Mononuclear cell (primary cell): Measurements from ENCODE around the gene LRFN4. TPM values are rescaled to one million over a fixed set of nuclear protein-coding genes. Genes with fewer than 3 reads are reported as not detected.

Experiments used
- H3K27me3 ChIP-seq: 2 replicates; pipeline ENCODE4 v1.6.0; 2011; ENCODE audit warnings: low read length, control low read depth; ENCODE audit not compliant: insufficient read depth
- H3K4me1 ChIP-seq: 2 replicates; pipeline ENCODE4 v1.5.1; 2011; ENCODE audit warnings: mild to moderate bottlenecking, low read length, control low read depth; ENCODE audit not compliant: insufficient read depth
- H3K4me3 ChIP-seq: 2 replicates; pipeline ENCODE4 v1.5.1; 2011; ENCODE audit warnings: mild to moderate bottlenecking, low read length, moderate library complexity
- H3K9me3 ChIP-seq: 2 replicates; pipeline ENCODE4 v1.5.1; 2011; ENCODE audit warnings: low read depth, mild to moderate bottlenecking, control low read depth, low read length
- total RNA-seq: library from RNA; depleted of rRNA; stranded (reverse); fragments of >200 nt; gene quantifications from one replicate; pipeline ENCODE4 v1.2.3, GENCODE V29; 2012

The LRFN4 gene
- total RNA-seq, 1 donor: 2.1 TPM

DNA sequence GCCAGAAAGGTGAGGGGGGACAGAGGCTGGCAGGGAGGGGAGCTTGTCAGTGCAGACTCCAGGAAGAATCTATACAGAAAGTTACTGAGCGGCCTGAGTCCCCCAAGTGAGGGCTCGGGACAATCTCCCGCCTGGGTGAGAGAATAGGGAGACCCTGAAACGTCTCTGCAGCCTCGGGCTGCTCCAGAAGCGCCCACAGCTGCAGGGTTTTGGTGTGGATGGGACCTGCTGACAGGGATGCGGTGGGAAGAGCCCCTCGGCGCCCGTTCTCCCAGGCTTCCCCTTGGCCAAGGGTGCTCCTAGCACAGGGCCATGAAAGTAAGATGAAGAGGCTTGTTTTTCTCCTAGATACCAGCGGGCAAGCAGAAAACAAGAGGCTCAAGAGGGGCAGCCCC lies 14.4 kb upstream of the LRFN4 start:
- peak overlapping the region; percentile 88 for H3K4me3 ChIP-seq
- peaks cover 44% of the 10 kb centered on the region for H3K4me1 ChIP-seq
- H3K27me3 ChIP-seq: no peaks in the 10 kb centered on the region
- H3K9me3 ChIP-seq: no peaks in the 10 kb centered on the region

DNA sequence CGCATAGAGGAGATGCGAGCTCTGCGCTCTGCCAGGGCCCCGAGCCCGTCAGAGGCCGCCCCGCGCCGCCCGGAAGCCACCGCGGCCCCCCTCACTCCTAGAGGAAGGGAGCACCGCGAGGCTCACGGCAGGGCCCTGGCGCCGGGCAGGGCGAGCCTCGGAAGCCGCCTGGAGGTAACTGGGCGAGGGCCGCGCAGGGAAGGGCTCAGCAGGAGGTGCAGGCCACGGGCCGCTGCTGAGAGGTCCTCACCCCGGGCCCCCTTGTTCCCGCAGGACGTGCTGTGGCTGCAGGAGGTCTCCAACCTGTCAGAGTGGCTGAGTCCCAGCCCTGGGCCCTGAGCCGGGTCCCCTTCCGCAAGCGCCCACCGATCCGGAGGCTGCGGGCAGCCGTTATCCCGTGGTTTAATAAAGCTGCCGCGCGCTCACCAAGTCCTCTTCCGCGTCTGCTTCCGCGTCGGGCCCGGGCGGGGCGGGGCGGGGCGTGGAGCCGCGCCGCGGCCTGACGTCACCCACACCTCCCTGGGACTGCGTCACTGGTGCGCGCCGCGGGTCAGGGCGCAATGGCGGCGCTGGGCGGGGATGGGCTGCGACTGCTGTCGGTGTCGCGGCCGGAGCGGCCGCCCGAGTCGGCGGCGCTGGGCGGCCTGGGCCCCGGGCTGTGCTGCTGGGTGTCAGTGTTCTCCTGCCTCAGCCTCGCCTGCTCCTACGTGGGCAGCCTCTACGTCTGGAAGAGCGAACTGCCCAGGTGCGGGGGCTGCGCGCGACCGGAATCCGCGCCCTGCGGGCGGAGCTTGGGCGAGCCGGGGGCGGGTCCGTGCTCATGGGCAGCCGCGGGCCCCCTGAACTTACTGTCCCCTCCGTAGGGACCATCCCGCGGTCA lies 13.7 kb upstream of the LRFN4 start, which contains the start of gene RCE1:
Gene RCE1, plus strand, starts transcription at position 546 of the 880 bp plus-strand sequence. Its CDS starts 15 bp downstream, at position 561.
- peaks cover 44% of the 10 kb centered on the region for H3K4me1 ChIP-seq
- H3K4me3 ChIP-seq: peak within 1 kb of the TSS; percentile 88

GRCh38 chr11:66843776-66844495 lies 12.9 kb upstream of the LRFN4 start:
- H3K4me1 ChIP-seq: peaks cover 44% of the 10 kb centered on the region
- no peaks in the 10 kb centered on the region for H3K27me3 ChIP-seq
- no peaks in the 10 kb centered on the region for H3K9me3 ChIP-seq
- peak overlapping the region; percentile 88 for H3K4me3 ChIP-seq

More for the DNA sequence above, 13.7 kb upstream of the LRFN4 start, which contains the start of gene RCE1:
- H3K9me3 ChIP-seq: no peaks in the 10 kb centered on the region
- H3K27me3 ChIP-seq: no peaks in the 10 kb centered on the region

DNA sequence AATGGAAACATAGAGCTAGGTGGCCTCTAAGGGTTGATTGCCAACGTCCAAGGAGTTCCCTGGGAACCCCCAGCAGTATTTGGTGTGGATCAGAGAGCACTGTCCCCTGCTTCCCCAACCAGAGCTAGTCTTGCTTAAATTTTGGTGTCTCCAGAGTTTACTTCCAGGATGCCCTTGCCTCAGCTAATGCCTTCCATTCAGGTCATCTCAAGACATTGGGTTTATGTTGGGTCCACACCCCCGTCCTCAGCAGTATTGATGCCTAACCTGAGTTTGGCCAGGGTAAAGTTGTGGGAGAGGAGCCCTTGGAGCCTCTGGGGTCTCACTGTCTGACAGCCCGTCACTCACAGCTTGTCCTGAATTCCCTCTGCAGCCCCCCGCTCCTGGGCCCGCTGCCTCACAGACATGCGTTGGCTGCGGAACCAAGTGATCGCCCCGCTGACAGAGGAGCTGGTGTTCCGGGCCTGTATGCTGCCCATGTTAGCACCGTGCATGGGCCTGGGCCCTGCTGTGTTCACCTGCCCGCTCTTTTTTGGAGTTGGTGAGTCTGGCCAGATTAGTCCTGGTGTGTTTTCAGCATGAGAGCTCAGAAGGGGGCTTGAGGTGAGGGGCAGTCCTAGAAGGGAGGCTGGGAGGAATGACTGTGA lies 12.2 kb upstream of the LRFN4 start:
- no peaks in the 10 kb centered on the region for H3K9me3 ChIP-seq
- no peaks in the 10 kb centered on the region for H3K27me3 ChIP-seq
- H3K4me1 ChIP-seq: peaks cover 44% of the 10 kb centered on the region
- no peak overlapping the region for H3K4me3 ChIP-seq

GRCh38 chr11:66845143-66845875 lies 11.6 kb upstream of the LRFN4 start:
- peaks cover 37% of the 10 kb centered on the region for H3K4me1 ChIP-seq
- H3K27me3 ChIP-seq: no peaks in the 10 kb centered on the region
- no peak overlapping the region for H3K4me3 ChIP-seq
- no peaks in the 10 kb centered on the region for H3K9me3 ChIP-seq

DNA sequence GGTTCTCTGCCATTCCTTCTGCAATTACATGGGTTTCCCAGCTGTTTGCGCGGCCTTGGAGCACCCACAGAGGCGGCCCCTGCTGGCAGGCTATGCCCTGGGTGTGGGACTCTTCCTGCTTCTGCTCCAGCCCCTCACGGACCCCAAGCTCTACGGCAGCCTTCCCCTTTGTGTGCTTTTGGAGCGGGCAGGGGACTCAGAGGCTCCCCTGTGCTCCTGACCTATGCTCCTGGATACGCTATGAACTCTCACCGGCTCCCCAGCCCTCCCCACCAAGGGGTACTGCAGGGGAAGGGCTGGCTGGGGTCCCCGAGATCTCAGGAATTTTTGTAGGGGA lies 11.0 kb upstream of the LRFN4 start:
- no peaks in the 10 kb centered on the region for H3K9me3 ChIP-seq
- H3K4me1 ChIP-seq: peaks cover 31% of the 10 kb centered on the region
- no peaks in the 10 kb centered on the region for H3K27me3 ChIP-seq
- no peak overlapping the region for H3K4me3 ChIP-seq

DNA sequence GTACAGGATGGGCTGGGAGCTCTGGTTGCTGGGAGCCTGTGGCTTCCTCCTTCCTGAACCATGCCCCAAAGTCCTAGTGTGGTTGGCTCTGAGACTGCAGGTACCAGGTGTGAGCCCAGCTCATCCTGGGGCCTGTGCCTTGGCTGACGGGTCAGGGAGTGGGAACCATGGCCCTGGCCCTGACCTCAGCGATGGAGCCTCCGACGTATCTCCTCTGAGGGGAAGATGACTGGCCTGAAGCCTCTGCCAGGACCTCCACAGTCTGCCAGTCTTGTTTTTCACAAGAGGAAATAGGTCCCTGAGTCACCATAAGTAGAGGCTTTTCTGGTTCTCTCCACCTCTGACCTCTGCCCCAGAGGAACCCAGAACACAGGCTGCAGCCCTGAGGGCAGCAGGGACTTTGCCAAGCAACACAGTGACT lies 10.2 kb upstream of the LRFN4 start:
- Histone ChIP-seq H3K4me3 (no peak overlapping the region), H3K27me3 (no peaks in the 10 kb centered on the region), H3K4me1 (peaks cover 23% of the 10 kb centered on the region), H3K9me3 (no peaks in the 10 kb centered on the region)

DNA sequence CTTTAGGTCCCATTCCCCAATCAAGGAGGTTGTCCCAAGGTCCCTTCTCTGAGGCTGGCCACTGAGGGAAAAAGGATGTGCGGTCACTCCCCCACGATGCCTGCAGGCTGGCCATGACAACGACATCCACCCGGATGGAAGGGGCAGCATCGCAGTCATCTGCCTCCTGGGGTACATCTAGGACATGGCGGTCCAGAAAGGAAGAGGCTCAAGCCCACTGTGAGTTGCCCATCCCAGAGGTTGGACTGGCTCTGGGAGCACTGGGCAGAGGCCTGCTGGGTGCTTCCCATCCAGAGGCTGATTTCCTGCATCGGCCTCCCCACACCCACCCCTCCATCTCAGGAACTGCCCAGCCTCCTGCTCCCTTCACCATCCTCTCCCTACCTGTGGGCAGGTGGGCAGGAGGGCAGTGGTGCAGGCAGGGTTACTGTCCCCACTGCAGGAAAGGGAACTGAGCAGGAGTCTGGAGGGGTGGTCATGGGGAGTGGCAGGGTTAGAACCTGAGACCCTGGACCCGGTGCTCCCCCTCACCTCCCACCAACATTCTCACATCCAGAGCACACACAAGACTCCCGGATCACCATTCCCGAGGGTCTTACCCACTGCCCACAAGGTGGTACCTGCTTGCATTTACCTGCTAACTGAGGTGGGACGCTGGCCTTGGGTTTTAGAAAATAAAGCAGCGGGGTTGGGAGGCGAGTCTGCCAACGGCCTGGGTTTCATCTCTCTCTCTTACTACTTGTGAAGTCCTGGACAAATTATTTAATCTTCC lies 9.2 kb upstream of the LRFN4 start:
- Histone ChIP-seq H3K27me3 (no peaks in the 10 kb centered on the region), H3K4me1 (peaks cover 13% of the 10 kb centered on the region), H3K9me3 (no peaks in the 10 kb centered on the region), H3K4me3 (no peak overlapping the region)

GRCh38 chr11:66848671-66849500 lies 8.0 kb upstream of the LRFN4 start:
- no peak overlapping the region for H3K4me3 ChIP-seq
- H3K4me1 ChIP-seq: peaks cover 10% of the 10 kb centered on the region
- no peaks in the 10 kb centered on the region for H3K9me3 ChIP-seq

DNA sequence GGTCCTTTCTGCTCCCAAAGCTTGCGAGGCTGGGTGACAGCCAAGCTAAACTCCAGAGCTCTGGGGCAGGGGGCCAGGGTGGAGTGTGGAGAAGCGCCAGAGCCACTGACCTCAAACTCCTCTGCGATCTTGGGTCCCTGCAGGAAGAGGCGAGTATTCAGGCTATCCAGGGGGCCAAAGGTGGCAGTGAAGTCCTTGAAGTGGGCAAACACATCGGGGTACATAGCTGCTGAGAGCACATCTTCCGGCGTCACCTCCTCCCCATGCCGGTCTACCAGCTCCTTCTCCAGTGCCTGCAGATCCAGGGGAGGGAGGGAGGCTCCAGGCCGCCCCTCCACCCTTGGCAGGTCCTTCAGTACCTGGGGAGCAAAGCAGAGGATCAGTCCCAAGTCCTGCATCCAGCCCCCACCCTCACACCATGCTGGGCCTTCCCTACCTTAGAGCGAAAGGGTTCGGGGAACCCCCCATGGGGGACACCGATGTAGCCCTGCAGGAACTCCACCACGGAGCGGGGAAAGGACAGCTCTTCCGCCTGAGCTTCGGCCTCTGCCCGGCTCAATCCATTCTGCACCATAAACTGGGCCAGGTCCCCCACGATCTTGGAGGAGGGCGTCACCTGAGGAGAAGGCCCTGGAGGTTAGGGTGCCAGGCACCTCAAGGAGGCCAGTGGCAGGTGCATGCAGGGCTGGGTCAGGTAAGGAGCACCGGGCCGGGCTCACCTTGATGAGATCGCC lies 7.2 kb upstream of the LRFN4 start:
- Histone ChIP-seq H3K4me1 (peaks cover 2% of the 10 kb centered on the region), H3K4me3 (no peak overlapping the region)

More at GRCh38 chr11:66848671-66849500, 8.0 kb upstream of the LRFN4 start:
- H3K27me3 ChIP-seq: no peaks in the 10 kb centered on the region

DNA sequence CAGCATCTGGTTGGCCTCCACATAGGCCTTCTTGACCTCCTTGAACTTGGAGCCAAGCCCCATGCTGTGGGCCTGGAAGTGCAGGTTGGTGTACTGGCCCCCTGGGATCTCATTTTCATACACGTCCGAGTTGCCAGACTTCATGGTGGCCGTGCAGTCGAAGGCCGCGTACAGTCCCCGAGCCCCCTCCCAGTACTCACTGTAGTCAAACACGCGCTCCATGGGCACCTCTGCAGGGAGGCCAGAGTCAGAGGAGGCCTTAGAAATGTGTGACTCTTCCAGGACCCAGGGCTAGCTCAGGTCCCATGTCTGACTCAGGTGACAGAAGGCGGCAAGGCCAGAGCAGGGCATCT lies 6.7 kb upstream of the LRFN4 start:
- Histone ChIP-seq H3K27me3 (no peaks in the 10 kb centered on the region), H3K4me1 (no peaks in the 10 kb centered on the region)

More for the DNA sequence above, 7.2 kb upstream of the LRFN4 start:
- no peaks in the 10 kb centered on the region for H3K27me3 ChIP-seq
- H3K9me3 ChIP-seq: no peaks in the 10 kb centered on the region

GRCh38 chr11:66850588-66851238 lies 6.2 kb upstream of the LRFN4 start:
- Histone ChIP-seq H3K4me1 (peaks cover 4% of the 10 kb centered on the region), H3K9me3 (no peaks in the 10 kb centered on the region), H3K4me3 (no peak overlapping the region), H3K27me3 (no peaks in the 10 kb centered on the region)

More for the DNA sequence above, 6.7 kb upstream of the LRFN4 start:
- H3K4me3 ChIP-seq: no peak overlapping the region
- H3K9me3 ChIP-seq: no peaks in the 10 kb centered on the region
